Caco-2 (cell line): ENCODE data around the gene LTO1. TPM values are rescaled to one million over a fixed set of nuclear protein-coding genes. Genes with fewer than 3 reads are reported as not detected.
A peak's percentile ranks its signal among the peaks of the same experiment; 100 is the strongest.

Experiments
- BruUV-seq: library from RNA; stranded (reverse); fragments of 400-500 nt; replicated peaks from 2 replicates; lab custom pipeline; 2021; lab: Mats Ljungman, UMichigan
- CTCF ChIA-PET: fragments of 300-600 bp; sonication (Branson Sonifier 250); formaldehyde crosslinking; loops from one replicate; lab custom pipeline; 2022; ENCODE audit warnings: antibody characterized with exemption; lab: Charles Lee
- POLR2A ChIA-PET: fragments of 300-600 bp; sonication (Branson Sonifier 250); formaldehyde crosslinking; loops from one replicate; lab custom pipeline; 2022; ENCODE audit warnings: antibody characterized with exemption; lab: Charles Lee
- DNase-seq, 2 experiments: peaks; one replicate each; pipeline versions ENCODE4 v3.0.0 to v3.0.0-alpha.2; 2020 to 2022
- H3K27me3 ChIP-seq: replicated peaks from 2 replicates; pipeline ENCODE4 v1.6.0; 2011; ENCODE audit warnings: low read length; ENCODE audit not compliant: control insufficient read depth, insufficient read depth
- H3K36me3 ChIP-seq: 2 replicates; pipeline ENCODE4 v1.5.1; 2011; ENCODE audit warnings: low read length; ENCODE audit not compliant: control insufficient read depth, insufficient read depth
- H3K4me1 ChIP-seq: fragments of 250-450 bp; sonication (Bioruptor Pico); 2 replicates; pipeline ENCODE4 v1.5.1; 2020; ENCODE audit warnings: mild to moderate bottlenecking
- H3K4me3 ChIP-seq: 2 replicates; pipeline ENCODE4 v1.5.1; 2011; ENCODE audit warnings: low read depth, mild to moderate bottlenecking, control low read depth, low read length
- H3K9me3 ChIP-seq: fragments of 250-450 bp; sonication (Bioruptor Pico); 2 replicates; pipeline ENCODE4 v1.5.1; 2020; ENCODE audit warnings: mild to moderate bottlenecking, moderate library complexity
- H3K27ac Mint-ChIP-seq: one replicate; pipeline ENCODE4 v1.8.0; 2022; ENCODE audit warnings: mixed read lengths; ENCODE audit not compliant: unreplicated experiment
- H3K27me3 Mint-ChIP-seq: one replicate; pipeline ENCODE4 v1.8.0; 2022; ENCODE audit warnings: mixed read lengths; ENCODE audit not compliant: insufficient read depth, unreplicated experiment
- H3K36me3 Mint-ChIP-seq: one replicate; pipeline ENCODE4 v1.8.0; 2022; ENCODE audit warnings: mild to moderate bottlenecking, mixed read lengths; ENCODE audit not compliant: insufficient read depth, unreplicated experiment
- H3K4me1 Mint-ChIP-seq: one replicate; pipeline ENCODE4 v1.8.0; 2022; ENCODE audit warnings: low read depth, mixed read lengths; ENCODE audit not compliant: unreplicated experiment
- H3K4me3 Mint-ChIP-seq: one replicate; pipeline ENCODE4 v1.8.0; 2022; ENCODE audit warnings: mild to moderate bottlenecking, moderate library complexity, mixed read lengths; ENCODE audit not compliant: unreplicated experiment
- H3K9me3 Mint-ChIP-seq: one replicate; pipeline ENCODE4 v1.8.0; 2022; ENCODE audit warnings: mixed read lengths; ENCODE audit not compliant: unreplicated experiment
- intact Hi-C: fragments of 100-400 bp; cut with micrococcal nuclease; formaldehyde crosslinking; loops from one replicate; pipeline ENCODE4 v1.10.0; 2022; ENCODE audit not compliant: unreplicated experiment
- total RNA-seq: library from RNA; stranded (reverse); gene quantifications from 2 replicates; pipeline ENCODE4 v1.2.3, GENCODE V29; 2022
- TF ChIP-seq, protein P1 (sequence below), 2 experiments: fragments of 200-600 bp in 1 of 2; IDR thresholded peaks; 1 replicate in 1 of 2; 2 replicates in 1 of 2; pipeline versions ENCODE4 v1.5.1 to v1.8.0; 2011 to 2022; ENCODE audit warnings: antibody characterized with exemption in 1 of 2, control low read depth in 1 of 2, inconsistent platforms in 1 of 2, low read depth in 1 of 2, low read length in 1 of 2, mild to moderate bottlenecking in 1 of 2, moderate library complexity in 1 of 2; ENCODE audit not compliant: insufficient read depth in 1 of 2, severe bottlenecking in 1 of 2, unreplicated experiment in 1 of 2

Gene LTO1
- total RNA-seq, 1 experiment from 2014 or later: 49.3 TPM

DNA sequence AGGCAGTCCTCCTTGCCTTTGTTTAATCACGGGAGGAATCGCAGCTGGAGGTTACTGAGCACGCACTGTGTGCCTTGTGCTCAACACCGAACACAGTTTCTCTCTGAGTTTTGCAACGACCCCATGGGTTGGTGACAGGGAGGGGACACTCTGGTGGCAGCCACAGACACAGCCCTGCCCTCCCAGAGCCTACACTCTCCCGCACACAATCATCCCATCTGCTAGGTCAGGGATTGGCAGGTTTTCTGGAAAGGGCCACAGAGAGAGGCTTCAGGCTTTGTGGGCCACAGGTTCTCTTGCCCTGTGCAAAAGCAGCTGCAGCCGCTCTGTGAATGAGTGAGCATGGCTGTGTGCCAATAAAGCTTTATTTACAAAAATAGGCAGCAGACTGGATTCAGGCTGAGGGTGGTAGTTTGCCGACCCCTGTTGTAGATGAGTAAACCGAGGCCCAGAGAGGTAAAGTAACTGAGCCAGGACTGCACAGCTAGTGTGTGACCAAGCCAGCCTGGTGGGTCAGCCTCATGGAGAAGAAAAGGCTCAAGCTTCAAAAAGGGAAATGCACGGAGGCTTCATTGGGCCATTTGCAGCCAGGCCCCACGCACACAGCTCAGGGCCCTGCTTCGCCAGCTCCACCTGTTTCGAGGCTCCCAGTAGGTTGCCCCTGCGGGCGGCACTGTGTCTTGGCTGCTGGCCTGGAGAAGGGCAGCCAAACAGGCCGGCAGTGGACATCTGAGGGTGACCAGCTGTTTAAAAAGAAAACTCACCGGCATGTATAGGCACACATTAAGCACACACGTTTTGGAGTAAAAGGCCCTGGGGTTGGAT, 16.3 kb downstream of the LTO1 start:
- peak in 1 of 2 experiments; percentile 29 for DNase-seq
- H3K4me3 ChIP-seq: no peak overlapping the region
- POLR2A ChIA-PET: interaction anchor here (0.6 to 1.3 kb wide), 5 partner anchors 10 to 981 kb away, joined by 3 to 8 read pairs (median 5); partner anchors contain the start of gene LTO1
- intact Hi-C loops: loop anchor here (1.0 to 5.0 kb wide), 3 partner anchors 11 to 557 kb away; no protein-coding TSS in a partner anchor
- H3K4me1 Mint-ChIP-seq: peaks cover 35% of the 10 kb centered on the region
- no peaks in the 10 kb centered on the region for H3K27me3 Mint-ChIP-seq
- no peaks in the 10 kb centered on the region for H3K9me3 Mint-ChIP-seq
- H3K4me1 ChIP-seq: peaks cover 42% of the 10 kb centered on the region
- TF ChIP-seq, protein P1, sequence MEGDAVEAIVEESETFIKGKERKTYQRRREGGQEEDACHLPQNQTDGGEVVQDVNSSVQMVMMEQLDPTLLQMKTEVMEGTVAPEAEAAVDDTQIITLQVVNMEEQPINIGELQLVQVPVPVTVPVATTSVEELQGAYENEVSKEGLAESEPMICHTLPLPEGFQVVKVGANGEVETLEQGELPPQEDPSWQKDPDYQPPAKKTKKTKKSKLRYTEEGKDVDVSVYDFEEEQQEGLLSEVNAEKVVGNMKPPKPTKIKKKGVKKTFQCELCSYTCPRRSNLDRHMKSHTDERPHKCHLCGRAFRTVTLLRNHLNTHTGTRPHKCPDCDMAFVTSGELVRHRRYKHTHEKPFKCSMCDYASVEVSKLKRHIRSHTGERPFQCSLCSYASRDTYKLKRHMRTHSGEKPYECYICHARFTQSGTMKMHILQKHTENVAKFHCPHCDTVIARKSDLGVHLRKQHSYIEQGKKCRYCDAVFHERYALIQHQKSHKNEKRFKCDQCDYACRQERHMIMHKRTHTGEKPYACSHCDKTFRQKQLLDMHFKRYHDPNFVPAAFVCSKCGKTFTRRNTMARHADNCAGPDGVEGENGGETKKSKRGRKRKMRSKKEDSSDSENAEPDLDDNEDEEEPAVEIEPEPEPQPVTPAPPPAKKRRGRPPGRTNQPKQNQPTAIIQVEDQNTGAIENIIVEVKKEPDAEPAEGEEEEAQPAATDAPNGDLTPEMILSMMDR (IDR thresholded peaks at IDR 0.05; ENCODE audit: insufficient read depth in 1 of 2, low read depth in 1 of 2, low read length in 1 of 2, severe bottlenecking in 1 of 2, unreplicated experiment in 1 of 2): no peak
- peaks cover 60% of the 10 kb centered on the region for H3K36me3 Mint-ChIP-seq
- H3K27ac Mint-ChIP-seq: peak overlapping the region; percentile 14
- no peaks in the 10 kb centered on the region for H3K27me3 ChIP-seq
- no peaks in the 10 kb centered on the region for H3K9me3 ChIP-seq
- no peak overlapping the region for H3K4me3 Mint-ChIP-seq
- CTCF ChIA-PET: interaction anchor here (1.2 to 5.6 kb wide), 4 partner anchors 11 to 557 kb away, joined by 3 to 44 read pairs (median 5); partner anchors contain the start of gene LTO1
- BruUV-seq: TSS peak; percentile 21
- 0 out of 2 replicates have a peak, but pooled peaks cover 1% of the 10 kb centered on the region for H3K36me3 ChIP-seq

DNA sequence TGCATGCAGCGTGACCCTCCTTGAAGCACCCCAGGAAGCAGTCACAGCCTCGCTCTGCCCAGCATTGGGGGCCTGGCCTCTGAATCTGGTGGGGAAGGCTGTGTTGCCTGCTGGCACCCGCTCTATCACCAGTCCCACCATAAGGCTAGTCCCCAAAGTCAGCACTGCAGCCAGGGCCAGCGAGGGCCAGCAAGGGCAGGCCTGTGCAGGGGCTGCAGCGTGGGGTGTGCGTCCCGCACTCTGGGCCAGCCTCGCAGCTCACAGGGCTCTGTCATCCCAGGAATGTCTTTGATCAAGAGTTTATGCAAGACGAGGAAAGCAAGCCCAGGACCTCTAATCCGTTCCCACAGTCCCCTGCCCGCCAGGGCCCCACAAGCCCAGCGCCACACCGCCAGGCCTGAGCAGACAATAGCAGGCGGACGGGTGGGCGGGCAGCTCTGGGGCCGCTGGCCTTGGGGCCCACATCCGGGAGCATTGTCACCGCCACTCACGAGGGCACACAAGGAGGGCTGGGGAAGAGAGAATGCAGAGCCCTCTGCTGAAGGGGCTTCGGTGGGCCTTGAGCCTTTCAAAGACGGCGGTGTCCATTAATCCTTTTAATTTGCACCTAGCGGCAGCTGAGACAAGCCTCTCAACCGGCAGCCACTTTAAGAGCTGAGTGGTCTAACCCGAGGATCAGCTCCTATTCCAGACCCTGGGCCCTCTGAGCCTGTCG, 17.1 kb downstream of the LTO1 start:
- Mint-ChIP-seq H3K4me3 (peak overlapping the region; percentile 45), H3K36me3 (peaks cover 67% of the 10 kb centered on the region), H3K27ac (peak overlapping the region; percentile 14), H3K27me3 (no peaks in the 10 kb centered on the region), H3K9me3 (no peaks in the 10 kb centered on the region), H3K4me1 (peaks cover 35% of the 10 kb centered on the region)
- H3K27me3 ChIP-seq: no peaks in the 10 kb centered on the region
- 0 out of 2 replicates have a peak, but pooled peaks cover 1% of the 10 kb centered on the region for H3K36me3 ChIP-seq
- CTCF ChIA-PET: interaction anchor here (0.8 to 5.6 kb wide), 4 partner anchors 12 to 557 kb away, joined by 3 to 44 read pairs (median 5); no protein-coding TSS in a partner anchor
- H3K4me1 ChIP-seq: peaks cover 42% of the 10 kb centered on the region
- no peak overlapping the region for H3K4me3 ChIP-seq
- DNase-seq: peak; percentile 91 to 93
- TF ChIP-seq, protein P1 (IDR thresholded peaks at IDR 0.05; ENCODE audit: insufficient read depth in 1 of 2, low read depth in 1 of 2, low read length in 1 of 2, severe bottlenecking in 1 of 2, unreplicated experiment in 1 of 2): no peak
- POLR2A ChIA-PET: interaction anchor here (0.6 to 1.3 kb wide), 6 partner anchors 8 to 981 kb away, joined by 3 to 8 read pairs (median 4); partner anchors contain the start of gene LTO1
- intact Hi-C loops: loop anchor here (1.0 to 5.0 kb wide), 3 partner anchors 12 to 556 kb away; no protein-coding TSS in a partner anchor
- BruUV-seq: no TSS peak
- H3K9me3 ChIP-seq: no peaks in the 10 kb centered on the region
